ENCODE data around the gene ZNF697. TPM values are rescaled to one million over a fixed set of nuclear protein-coding genes. Genes with fewer than 3 reads are reported as not detected.
A peak's percentile ranks its signal among the peaks of the same experiment; 100 is the strongest.

The ZNF697 gene
- total RNA-seq, 4 donors from 2014 or later, result 10.8 to 17.9 (median 11.9) TPM

- H3K4me1 ChIP-seq, result peaks cover 44 to 49% of the 10 kb centered on the region in 2 donors
- no peak for DNase-seq
- intact Hi-C loops (cut with DNase I), result no loop called here
These were observed 17.0 kb downstream of the ZNF697 start for GRCh38 chr1:119631086-119631432.

GRCh38 chr1:119626841-119627240, 21.2 kb downstream of the ZNF697 start:
- H3K9me3 ChIP-seq, result no peaks in the 10 kb centered on the region
- H3K4me3 ChIP-seq (replicated peaks in 1 of 3), result no peak overlapping the region
- H3K27ac ChIP-seq, result peak overlapping the region in 1 of 3 donors; percentile 8
- peaks cover 16 to 25% of the 10 kb centered on the region in 2 donors for H3K4me1 ChIP-seq
- intact Hi-C loops (cut with DNase I), result no loop called here
- no peak for TF ChIP-seq POLR2A (IDR thresholded peaks at IDR 0.05)
- TF ChIP-seq, protein P1, sequence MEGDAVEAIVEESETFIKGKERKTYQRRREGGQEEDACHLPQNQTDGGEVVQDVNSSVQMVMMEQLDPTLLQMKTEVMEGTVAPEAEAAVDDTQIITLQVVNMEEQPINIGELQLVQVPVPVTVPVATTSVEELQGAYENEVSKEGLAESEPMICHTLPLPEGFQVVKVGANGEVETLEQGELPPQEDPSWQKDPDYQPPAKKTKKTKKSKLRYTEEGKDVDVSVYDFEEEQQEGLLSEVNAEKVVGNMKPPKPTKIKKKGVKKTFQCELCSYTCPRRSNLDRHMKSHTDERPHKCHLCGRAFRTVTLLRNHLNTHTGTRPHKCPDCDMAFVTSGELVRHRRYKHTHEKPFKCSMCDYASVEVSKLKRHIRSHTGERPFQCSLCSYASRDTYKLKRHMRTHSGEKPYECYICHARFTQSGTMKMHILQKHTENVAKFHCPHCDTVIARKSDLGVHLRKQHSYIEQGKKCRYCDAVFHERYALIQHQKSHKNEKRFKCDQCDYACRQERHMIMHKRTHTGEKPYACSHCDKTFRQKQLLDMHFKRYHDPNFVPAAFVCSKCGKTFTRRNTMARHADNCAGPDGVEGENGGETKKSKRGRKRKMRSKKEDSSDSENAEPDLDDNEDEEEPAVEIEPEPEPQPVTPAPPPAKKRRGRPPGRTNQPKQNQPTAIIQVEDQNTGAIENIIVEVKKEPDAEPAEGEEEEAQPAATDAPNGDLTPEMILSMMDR (IDR thresholded peaks at IDR 0.05), result no peak
- DNase-seq, result no peak
- 56 to 73% methylated on average over 3 of the region's 3 CpGs for WGBS, 2 donors
- no peaks in the 10 kb centered on the region for H3K27me3 ChIP-seq
- H3K36me3 ChIP-seq, result peaks cover 7 to 21% of the 10 kb centered on the region in 2 donors

More at GRCh38 chr1:119631086-119631432, 17.0 kb downstream of the ZNF697 start:
- Histone ChIP-seq H3K27ac (peak overlapping the region; percentile 86 to 94 (median 89)), H3K9me3 (no peaks in the 10 kb centered on the region), H3K4me3 (replicated peaks in 1 of 3) (peak overlapping the region in 1 of 3 donors; percentile 18), H3K27me3 (no peaks in the 10 kb centered on the region), H3K36me3 (no peaks in the 10 kb centered on the region)
- WGBS, 2 donors, result 54 to 62% methylated on average over 16 to 17 of the region's 17 CpGs
- TF ChIP-seq POLR2A (IDR thresholded peaks at IDR 0.05), result no peak
- TF ChIP-seq, protein P1 (IDR thresholded peaks at IDR 0.05), result no peak

- no peak overlapping the region for H3K4me3 ChIP-seq (replicated peaks in 1 of 3)
- H3K4me1 ChIP-seq, result peaks cover 12 to 17% of the 10 kb centered on the region in 2 donors
- no peak for TF ChIP-seq POLR2A (IDR thresholded peaks at IDR 0.05)
- no peak for DNase-seq
- no peaks in the 10 kb centered on the region for H3K9me3 ChIP-seq
- peaks cover 7 to 21% of the 10 kb centered on the region in 2 donors for H3K36me3 ChIP-seq
- no peaks in the 10 kb centered on the region for H3K27me3 ChIP-seq
- WGBS, 2 donors, result 97 to 98% methylated on average over 3 of the region's 3 CpGs
- intact Hi-C loops (cut with DNase I), result no loop called here
- H3K27ac ChIP-seq, result no peak overlapping the region
These were observed 22.0 kb downstream of the ZNF697 start for GRCh38 chr1:119626011-119626545.

GRCh38 chr1:119623678-119624077, 24.4 kb downstream of the ZNF697 start:
- no peak for TF ChIP-seq POLR2A (IDR thresholded peaks at IDR 0.05)
- TF ChIP-seq, protein P1 (IDR thresholded peaks at IDR 0.05), result no peak
- DNase-seq, result no peak
- H3K27me3 ChIP-seq, result no peaks in the 10 kb centered on the region
- no peak overlapping the region for H3K27ac ChIP-seq
- no peak overlapping the region for H3K4me3 ChIP-seq (replicated peaks in 1 of 3)
- H3K9me3 ChIP-seq, result no peaks in the 10 kb centered on the region
- intact Hi-C loops (cut with DNase I), result no loop called here
- peaks cover 0 to 6% of the 10 kb centered on the region in 2 donors for H3K4me1 ChIP-seq
- 86 to 93% methylated on average over 11 to 27 of the region's 30 CpGs for WGBS, 2 donors
- peaks cover 7 to 21% of the 10 kb centered on the region in 2 donors for H3K36me3 ChIP-seq

- peaks cover 0 to 11% of the 10 kb centered on the region in 2 donors for H3K4me1 ChIP-seq
- H3K36me3 ChIP-seq, result peaks cover 7 to 21% of the 10 kb centered on the region in 2 donors
- 89 to 94% methylated on average over 9 to 22 of the region's 45 CpGs for WGBS, 2 donors
- no peak for DNase-seq
- no peaks in the 10 kb centered on the region for H3K9me3 ChIP-seq
- intact Hi-C loops (cut with DNase I), result no loop called here
- H3K27me3 ChIP-seq, result no peaks in the 10 kb centered on the region
- no peak overlapping the region for H3K27ac ChIP-seq
- TF ChIP-seq, protein P1 (IDR thresholded peaks at IDR 0.05), result no peak
- no peak for TF ChIP-seq POLR2A (IDR thresholded peaks at IDR 0.05)
- H3K4me3 ChIP-seq (replicated peaks in 1 of 3), result no peak overlapping the region
These were observed 24.9 kb downstream of the ZNF697 start for GRCh38 chr1:119623193-119623515.

All from thyroid gland (tissue), 4 donors.